ENCODE data around the gene COQ5. TPM values are rescaled to one million over a fixed set of nuclear protein-coding genes. Genes with fewer than 3 reads are reported as not detected.

Gene COQ5
- total RNA-seq, 1 donor from 2014 or later = 24.1 TPM

- H3K9me3 ChIP-seq = no peaks in the 10 kb centered on the region
- no peak for ATAC-seq
Measured at GRCh38 chr12:120460157-120460556, 68.8 kb downstream of the COQ5 start.

GRCh38 chr12:120457133-120457532 lies 71.8 kb downstream of the COQ5 start:
- no peaks in the 10 kb centered on the region for H3K27me3 ChIP-seq (ENCODE audit: low read depth)
- no peak for TF ChIP-seq CTCF (IDR thresholded peaks at IDR 0.05)
- ATAC-seq (no peak), DNase-seq (no peak)
- intact Hi-C loops (cut with DNase I) = no loop called here
- no peak overlapping the region for H3K27ac ChIP-seq
- H3K36me3 ChIP-seq = peaks cover 99% of the 10 kb centered on the region
- no peak overlapping the region for H3K4me3 ChIP-seq
- no peaks in the 10 kb centered on the region for H3K9me3 ChIP-seq
- no peaks in the 10 kb centered on the region for H3K4me1 ChIP-seq

More at GRCh38 chr12:120460157-120460556, 68.8 kb downstream of the COQ5 start:
- H3K36me3 ChIP-seq = peaks cover 99% of the 10 kb centered on the region
- intact Hi-C loops (cut with DNase I) = no loop called here
- no peak for DNase-seq
- no peaks in the 10 kb centered on the region for H3K27me3 ChIP-seq (ENCODE audit: low read depth)
- no peak overlapping the region for H3K27ac ChIP-seq
- no peak for TF ChIP-seq CTCF (IDR thresholded peaks at IDR 0.05)
- H3K4me3 ChIP-seq = no peak overlapping the region
- no peaks in the 10 kb centered on the region for H3K4me1 ChIP-seq

GRCh38 chr12:120455302-120455701 lies 73.7 kb downstream of the COQ5 start:
- DNase-seq = no peak
- Histone ChIP-seq H3K27ac (no peak overlapping the region), H3K27me3 (ENCODE audit: low read depth) (no peaks in the 10 kb centered on the region), H3K4me1 (no peaks in the 10 kb centered on the region), H3K4me3 (no peak overlapping the region), H3K9me3 (no peaks in the 10 kb centered on the region), H3K36me3 (peaks cover 91% of the 10 kb centered on the region)
- intact Hi-C loops (cut with DNase I) = no loop called here
- ATAC-seq = no peak
- TF ChIP-seq CTCF (IDR thresholded peaks at IDR 0.05) = no peak

GRCh38 chr12:120453977-120454376 lies 75.0 kb downstream of the COQ5 start:
- DNase-seq = no peak
- no peaks in the 10 kb centered on the region for H3K4me1 ChIP-seq
- TF ChIP-seq CTCF (IDR thresholded peaks at IDR 0.05) = peak; percentile 59
- H3K4me3 ChIP-seq = no peak overlapping the region
- H3K9me3 ChIP-seq = no peaks in the 10 kb centered on the region
- ATAC-seq = peak; percentile 54 to 64
- H3K27ac ChIP-seq = no peak overlapping the region
- peaks cover 90% of the 10 kb centered on the region for H3K36me3 ChIP-seq
- H3K27me3 ChIP-seq (ENCODE audit: low read depth) = no peaks in the 10 kb centered on the region
- intact Hi-C loops (cut with DNase I) = no loop called here

Other genes starting within 250 kb of the COQ5 start
- gene RNU4-2, start 237.3 kb downstream of the COQ5 start, total RNA-seq = 15,469 TPM
- gene RNU4-1, start 235.9 kb downstream of the COQ5 start, total RNA-seq = 2,881 TPM
- gene SIRT4, start 226.8 kb downstream of the COQ5 start, total RNA-seq = 2.1 TPM
- gene PLA2G1B, start 201.4 kb downstream of the COQ5 start, total RNA-seq = 42.2 TPM
- gene MSI1, start 160.0 kb downstream of the COQ5 start, total RNA-seq = 0.44 TPM
- 263 TPM for gene COX6A1, start 91.0 kb downstream of the COQ5 start, total RNA-seq
- gene TRIAP1, start 82.8 kb downstream of the COQ5 start, total RNA-seq = 20.4 TPM
- gene GATC, start 82.7 kb downstream of the COQ5 start, total RNA-seq = 31.7 TPM
- 115 TPM for gene SRSF9, start 59.4 kb downstream of the COQ5 start, total RNA-seq
- 285 TPM for gene DYNLL1, start 33.0 kb downstream of the COQ5 start, total RNA-seq
- 175 TPM for gene RNF10, start 5.2 kb upstream of the COQ5 start, total RNA-seq
- 39.5 TPM for gene POP5, start 52.2 kb upstream of the COQ5 start, total RNA-seq
- gene CABP1, start 111.5 kb upstream of the COQ5 start, total RNA-seq = 0.30 TPM
- 98.1 TPM for gene MLEC, start 158.0 kb upstream of the COQ5 start, total RNA-seq
- gene UNC119B, start 181.3 kb upstream of the COQ5 start, total RNA-seq = 27.1 TPM
- 24.4 TPM for gene ACADS, start 196.7 kb upstream of the COQ5 start, total RNA-seq

Data from lower lobe of right lung (tissue), 2 donors.